Non-pigmented ciliary epithelial cell (primary cell): ENCODE data around the gene MTFP1.
"Not testable (repeated sequence)": the region's sequence is repeated elsewhere in the genome, so short reads cannot be mapped to it uniquely, and the experiment has no call there.

ENCODE experiments used
- DNase-seq: peaks from one replicate; pipeline ENCODE4 v3.0.0-alpha.2; 2010; ENCODE audit warnings: low read depth

MTFP1 gene

GRCh38 chr22:30402028-30402765 lies 23.4 kb upstream of the MTFP1 start:
- no peak for DNase-seq

GRCh38 chr22:30402766-30403104 lies 22.8 kb upstream of the MTFP1 start:
- not testable (repeated sequence) for DNase-seq

- DNase-seq, result no peak
Measured at GRCh38 chr22:30404307-30404706, 21.3 kb upstream of the MTFP1 start.

GRCh38 chr22:30405731-30406130 lies 19.8 kb upstream of the MTFP1 start:
- DNase-seq, result no peak

- no peak for DNase-seq
Measured at GRCh38 chr22:30406400-30406799, 19.2 kb upstream of the MTFP1 start.

- DNase-seq, result no peak
Measured at GRCh38 chr22:30408388-30409102, 17.0 kb upstream of the MTFP1 start.

- no peak for DNase-seq
Measured at GRCh38 chr22:30411780-30412179, 13.8 kb upstream of the MTFP1 start.

GRCh38 chr22:30413001-30413400 lies 12.6 kb upstream of the MTFP1 start:
- no peak for DNase-seq

GRCh38 chr22:30413745-30414524 lies 11.6 kb upstream of the MTFP1 start:
- DNase-seq, result no peak

GRCh38 chr22:30414525-30415047 lies 11.0 kb upstream of the MTFP1 start:
- no peak for DNase-seq

GRCh38 chr22:30416403-30416802 lies 9.2 kb upstream of the MTFP1 start:
- no peak for DNase-seq

GRCh38 chr22:30416837-30417236 lies 8.7 kb upstream of the MTFP1 start:
- DNase-seq, result no peak

- DNase-seq, result peak; percentile 94
Measured at GRCh38 chr22:30420347-30421125, 5.0 kb upstream of the MTFP1 start.

- no peak for DNase-seq
Measured at GRCh38 chr22:30421695-30422480, 3.7 kb upstream of the MTFP1 start.

GRCh38 chr22:30422481-30423300 lies 2.9 kb upstream of the MTFP1 start:
- DNase-seq, result peak; percentile 89

- DNase-seq, result no peak
Measured at GRCh38 chr22:30423301-30423958, 2.1 kb upstream of the MTFP1 start.

GRCh38 chr22:30423959-30424533 lies 1.5 kb upstream of the MTFP1 start:
- peak; percentile 97 for DNase-seq

GRCh38 chr22:30424534-30425326 lies 838 bp upstream of the MTFP1 start:
- no peak for DNase-seq

- DNase-seq, result no peak
Measured at GRCh38 chr22:30425327-30425615, 297 bp upstream of the MTFP1 start.
